Endothelial cell of umbilical vein (primary cell): ENCODE measurements around the gene BACH2. TPM values are rescaled to one million over a fixed set of nuclear protein-coding genes. Genes with fewer than 3 reads are reported as not detected.

Experiments
- BruUV-seq: library from RNA; stranded (reverse); fragments of 400-500 nt; replicated peaks from 2 replicates; lab custom pipeline; 2021; lab: Mats Ljungman, UMichigan
- CTCF ChIA-PET: fragments of 300-600, 350-600 bp; sonication (Branson Sonifier 250); formaldehyde crosslinking; loops from one replicate; lab custom pipeline; 2021; ENCODE audit warnings: antibody characterized with exemption, inconsistent platforms; lab: Charles Lee
- POLR2A ChIA-PET: fragments of 300-600, 350-600 bp; sonication (Branson Sonifier 250); formaldehyde crosslinking; loops from one replicate; lab custom pipeline; 2021; ENCODE audit warnings: antibody characterized with exemption, inconsistent platforms; lab: Charles Lee
- DNase-seq: peaks from one replicate; pipeline ENCODE4 v3.0.0-alpha.2; 2011; ENCODE audit warnings: low read depth, low spot score
- FAIRE-seq: peaks from 2 replicates; lab custom pipeline; 2011; peaks lifted over from hg19 to GRCh38; lab: Jason Lieb, UNC
- H2AFZ ChIP-seq: 2 replicates; pipeline ENCODE4 v1.6.0; 2012; ENCODE audit warnings: low read depth, low read length, control low read depth, inconsistent platforms
- H3K27ac ChIP-seq: 2 replicates; pipeline ENCODE4 v1.5.1; 2011; ENCODE audit warnings: low read depth, mild to moderate bottlenecking, control low read depth, low read length, moderate library complexity; ENCODE audit not compliant: insufficient read depth
- H3K27me3 ChIP-seq, 2 experiments: 2 replicates each; pipeline versions ENCODE4 v1.6.0 to v1.6.1; 2011; ENCODE audit warnings: low read length in 2 of 2, mixed read lengths in 1 of 2; ENCODE audit not compliant: control insufficient read depth in 2 of 2, insufficient read depth in 2 of 2
- H3K36me3 ChIP-seq, 2 experiments: 2 replicates in 1 of 2; 3 replicates in 1 of 2; pipeline ENCODE4 v1.5.1; 2011; ENCODE audit warnings: low read length in 2 of 2, mild to moderate bottlenecking in 1 of 2, moderate library complexity in 1 of 2; ENCODE audit not compliant: control insufficient read depth in 2 of 2, insufficient read depth in 2 of 2; ENCODE audit errors: extremely low read depth in 1 of 2
- H3K4me1 ChIP-seq: 3 replicates; pipeline ENCODE4 v1.5.1; 2011; ENCODE audit warnings: mild to moderate bottlenecking, low read length; ENCODE audit not compliant: control insufficient read depth, insufficient read depth; ENCODE audit errors: extremely low read depth
- H3K4me2 ChIP-seq: 2 replicates; pipeline ENCODE4 v1.6.1; 2011; ENCODE audit warnings: low read length, control low read depth, mixed read lengths; ENCODE audit not compliant: insufficient read depth
- H3K4me3 ChIP-seq, 3 experiments: fragments of 200-600 bp in 1 of 3; sonication (generic), shearing (Covaris generic) in 1 of 3; replicated peaks in 1 of 3; 2 replicates each; pipeline ENCODE4 v1.5.1; 2011 to 2016; ENCODE audit warnings: control low read depth in 3 of 3, low read length in 3 of 3, mild to moderate bottlenecking in 2 of 3, inconsistent platforms in 1 of 3, low read depth in 1 of 3, moderate library complexity in 1 of 3; ENCODE audit not compliant: insufficient read depth in 1 of 3
- H3K79me2 ChIP-seq: 2 replicates; pipeline ENCODE4 v1.6.0; 2012; ENCODE audit warnings: low read length, inconsistent platforms; ENCODE audit not compliant: control insufficient read depth, insufficient read depth
- H3K9ac ChIP-seq: replicated peaks from 2 replicates; pipeline ENCODE3; 2011; ENCODE audit warnings: low read length, control low read depth; ENCODE audit not compliant: insufficient read depth; ENCODE audit errors: extremely low read depth
- H3K9me1 ChIP-seq: replicated peaks from 3 replicates; pipeline ENCODE4 v1.6.0; 2011; ENCODE audit warnings: mild to moderate bottlenecking, low read length; ENCODE audit not compliant: control insufficient read depth, insufficient read depth; ENCODE audit errors: extremely low read depth
- H3K9me3 ChIP-seq: replicated peaks from 2 replicates; pipeline ENCODE4 v1.5.1; 2012; ENCODE audit warnings: low read length, inconsistent platforms; ENCODE audit not compliant: control insufficient read depth, insufficient read depth
- H4K20me1 ChIP-seq: replicated peaks from 2 replicates; pipeline ENCODE3; 2011; ENCODE audit warnings: mild to moderate bottlenecking, low read length; ENCODE audit not compliant: control insufficient read depth, insufficient read depth; ENCODE audit errors: extremely low read depth
- EZH2 ChIP-seq: IDR thresholded peaks from 2 replicates; pipeline ENCODE4 v1.6.1; 2012; ENCODE audit warnings: borderline replicate concordance, low read depth, mild to moderate bottlenecking, moderate library complexity, low read length, inconsistent platforms; ENCODE audit not compliant: severe bottlenecking
- FOS ChIP-seq: IDR thresholded peaks from 2 replicates; pipeline ENCODE4 v1.6.1; 2011; ENCODE audit warnings: mild to moderate bottlenecking, low read length, moderate library complexity, borderline replicate concordance; ENCODE audit not compliant: insufficient read depth
- GATA2 ChIP-seq: IDR thresholded peaks from 2 replicates; pipeline ENCODE4 v1.7.0; 2011; ENCODE audit warnings: low read depth, mild to moderate bottlenecking, moderate library complexity, mixed read lengths, low read length; ENCODE audit not compliant: insufficient read length, insufficient read depth
- JUN ChIP-seq: IDR thresholded peaks from 2 replicates; pipeline ENCODE4 v1.6.1; 2011; ENCODE audit warnings: borderline replicate concordance, low read depth; ENCODE audit not compliant: insufficient read length, insufficient read depth
- MYC ChIP-seq: IDR thresholded peaks from one replicate; pipeline ENCODE4 v1.6.1; 2011; ENCODE audit warnings: mild to moderate bottlenecking, low read depth, low read length
- POLR2A ChIP-seq: IDR thresholded peaks from 2 replicates; pipeline ENCODE4 v1.6.1; 2012; ENCODE audit warnings: low read depth, mild to moderate bottlenecking, control low read depth, low read length
- POLR2AphosphoS5 ChIP-seq: IDR thresholded peaks from 2 replicates; pipeline ENCODE4 v1.6.1; 2012; ENCODE audit warnings: low read depth, mild to moderate bottlenecking, control low read depth, low read length, moderate library complexity; ENCODE audit not compliant: insufficient read depth
- dilution Hi-C: fragments of 300-500 bp; cut with MboI; formaldehyde crosslinking; loops from one replicate; pipeline ENCODE4 v1.15.0; 2019; ENCODE audit warnings: low sequenced_read_pairs; ENCODE audit not compliant: extremely low pct_ligation_motif_present
- intact Hi-C: fragments of 100-400 bp; cut with micrococcal nuclease; formaldehyde crosslinking; loops from one replicate; pipeline ENCODE4 v1.10.0; 2022
- polyA plus RNA-seq, 4 experiments: library from polyadenylated mRNA; depleted of rRNA in 3 of 4; stranded (reverse) in 3 of 4; unstranded in 1 of 4; fragments of >200 nt; gene quantifications; 2 replicates each; pipeline versions ENCODE4 v1.2.1 to v1.2.3, GENCODE V29; 2011 to 2012; ENCODE audit warnings: missing spikeins in 1 of 4
- total RNA-seq: library from RNA; stranded (reverse); gene quantifications from 2 replicates; pipeline ENCODE4 v1.2.3, GENCODE V29; 2021
- TF ChIP-seq, protein P1 (sequence below), 2 donors: IDR thresholded peaks; 1 replicate in 1 of 2; 2 replicates in 1 of 2; pipeline ENCODE4 v1.5.1; 2011; ENCODE audit warnings: low read length in 2 of 2, mild to moderate bottlenecking in 2 of 2, moderate library complexity in 2 of 2, control low read depth in 1 of 2, inconsistent platforms in 1 of 2, low read depth in 1 of 2; ENCODE audit not compliant: insufficient read depth in 1 of 2; ENCODE audit errors: extremely low read depth in 1 of 2
- TF ChIP-seq, protein P2 (sequence below): IDR thresholded peaks from 2 replicates; pipeline ENCODE4 v1.6.1; 2011; ENCODE audit not compliant: insufficient read depth, insufficient read length

The BACH2 gene
- total and polyA plus RNA-seq, 2 donors (not counting 3 experiments of a cell fraction or from before 2014, with no cell fraction given): 1.7 to 5.6 TPM

DNA sequence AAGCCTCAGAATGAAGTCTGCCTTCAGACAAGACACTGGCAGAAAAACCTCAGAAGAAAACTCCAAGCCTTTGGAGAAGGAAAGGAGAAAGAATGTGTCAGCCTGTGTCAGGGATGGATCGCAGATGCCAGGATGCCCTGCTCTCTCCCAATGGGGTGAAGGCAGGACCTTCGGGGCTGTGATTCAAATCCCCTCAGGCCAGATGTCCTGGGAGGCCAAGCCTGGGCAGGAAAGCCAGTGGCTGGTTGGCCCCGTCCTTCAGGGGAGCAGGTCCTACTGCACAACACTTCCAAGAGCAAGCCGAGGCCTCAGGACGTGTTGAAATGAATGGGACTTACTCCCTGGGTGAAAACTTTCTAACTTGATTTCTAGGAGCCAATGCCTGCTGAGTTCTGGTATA is 365.9 kb downstream of the BACH2 start:
- H2AFZ ChIP-seq: no peak overlapping the region
- no TSS peak for BruUV-seq
- ChIA-PET POLR2A (no interaction called here), CTCF (interaction anchor here (1.6 to 2.5 kb wide), 2 partner anchors 10 to 548 kb away, joined by 5 to 17 read pairs; no protein-coding TSS in a partner anchor)
- no peaks in the 10 kb centered on the region for H3K9me1 ChIP-seq
- H3K4me1 ChIP-seq: peaks cover 14% of the 10 kb centered on the region
- no peaks in the 10 kb centered on the region for H3K79me2 ChIP-seq
- no peak for FAIRE-seq
- DNase-seq: no peak
- H3K27me3 ChIP-seq: no peaks in the 10 kb centered on the region
- H3K9me3 ChIP-seq: no peaks in the 10 kb centered on the region
- no peak overlapping the region for H3K4me2 ChIP-seq
- dilution Hi-C loops: no loop called here
- intact Hi-C loops: no loop called here
- no peak overlapping the region for H3K9ac ChIP-seq
- no peaks in the 10 kb centered on the region for H3K36me3 ChIP-seq
- no peak overlapping the region for H3K27ac ChIP-seq
- H4K20me1 ChIP-seq: no peaks in the 10 kb centered on the region
- TF ChIP-seq POLR2AphosphoS5 (no peak), GATA2 (no peak), EZH2 (no peak), FOS (no peak), JUN (no peak), POLR2A (no peak), MYC (no peak)
- TF ChIP-seq, protein P1, sequence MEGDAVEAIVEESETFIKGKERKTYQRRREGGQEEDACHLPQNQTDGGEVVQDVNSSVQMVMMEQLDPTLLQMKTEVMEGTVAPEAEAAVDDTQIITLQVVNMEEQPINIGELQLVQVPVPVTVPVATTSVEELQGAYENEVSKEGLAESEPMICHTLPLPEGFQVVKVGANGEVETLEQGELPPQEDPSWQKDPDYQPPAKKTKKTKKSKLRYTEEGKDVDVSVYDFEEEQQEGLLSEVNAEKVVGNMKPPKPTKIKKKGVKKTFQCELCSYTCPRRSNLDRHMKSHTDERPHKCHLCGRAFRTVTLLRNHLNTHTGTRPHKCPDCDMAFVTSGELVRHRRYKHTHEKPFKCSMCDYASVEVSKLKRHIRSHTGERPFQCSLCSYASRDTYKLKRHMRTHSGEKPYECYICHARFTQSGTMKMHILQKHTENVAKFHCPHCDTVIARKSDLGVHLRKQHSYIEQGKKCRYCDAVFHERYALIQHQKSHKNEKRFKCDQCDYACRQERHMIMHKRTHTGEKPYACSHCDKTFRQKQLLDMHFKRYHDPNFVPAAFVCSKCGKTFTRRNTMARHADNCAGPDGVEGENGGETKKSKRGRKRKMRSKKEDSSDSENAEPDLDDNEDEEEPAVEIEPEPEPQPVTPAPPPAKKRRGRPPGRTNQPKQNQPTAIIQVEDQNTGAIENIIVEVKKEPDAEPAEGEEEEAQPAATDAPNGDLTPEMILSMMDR (IDR thresholded peaks at IDR 0.05; ENCODE audit: extremely low read depth in 1 of 2, insufficient read depth in 1 of 2, low read depth in 1 of 2, low read length in 2 of 2): no peak
- TF ChIP-seq, protein P2, sequence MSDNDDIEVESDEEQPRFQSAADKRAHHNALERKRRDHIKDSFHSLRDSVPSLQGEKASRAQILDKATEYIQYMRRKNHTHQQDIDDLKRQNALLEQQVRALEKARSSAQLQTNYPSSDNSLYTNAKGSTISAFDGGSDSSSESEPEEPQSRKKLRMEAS: no peak
- H3K4me3 ChIP-seq: no peak overlapping the region
